Liver (tissue), 9 donors: ENCODE measurements around the gene SCN2B. TPM values are rescaled to one million over a fixed set of nuclear protein-coding genes. Genes with fewer than 3 reads are reported as not detected.

ENCODE experiments used
- DNase-seq: peaks from one replicate; pipeline ENCODE4 v3.0.0-alpha.2; 2017; ENCODE audit warnings: low spot score
- H3K27ac ChIP-seq, 2 donors: one replicate each; pipeline ENCODE4 v1.7.0; 2013; ENCODE audit warnings: inconsistent platforms in 2 of 2, low read length in 2 of 2, control low read depth in 1 of 2, low read depth in 1 of 2, mild to moderate bottlenecking in 1 of 2
- H3K27me3 ChIP-seq, 4 donors: one replicate each; pipeline versions ENCODE4 v1.6.1 to v1.7.0; 2013; ENCODE audit warnings: low read length in 3 of 4, inconsistent platforms in 1 of 4, mild to moderate bottlenecking in 1 of 4, moderate library complexity in 1 of 4; ENCODE audit not compliant: control insufficient read depth in 4 of 4, insufficient read depth in 4 of 4
- H3K36me3 ChIP-seq, 4 donors: one replicate each; pipeline versions ENCODE4 v1.6.1 to v1.7.0; 2013; ENCODE audit warnings: low read length in 3 of 4, mild to moderate bottlenecking in 3 of 4, low read depth in 1 of 4, moderate library complexity in 1 of 4; ENCODE audit not compliant: control insufficient read depth in 4 of 4, insufficient read depth in 3 of 4
- H3K4me1 ChIP-seq, 4 donors: one replicate each; pipeline versions ENCODE4 v1.6.1 to v1.7.0; 2013; ENCODE audit warnings: low read length in 3 of 4, mild to moderate bottlenecking in 3 of 4, moderate library complexity in 1 of 4; ENCODE audit not compliant: control insufficient read depth in 4 of 4, insufficient read depth in 4 of 4
- H3K4me3 ChIP-seq, 3 donors: one replicate each; pipeline versions ENCODE4 v1.6.1 to v1.7.0; 2013; ENCODE audit warnings: low read length in 3 of 3, control low read depth in 1 of 3, low read depth in 1 of 3, mild to moderate bottlenecking in 1 of 3
- H3K9ac ChIP-seq, 2 donors: one replicate each; pipeline ENCODE4 v1.7.0; 2013; ENCODE audit warnings: low read length in 2 of 2, mild to moderate bottlenecking in 2 of 2, moderate library complexity in 2 of 2, control low read depth in 1 of 2, low read depth in 1 of 2
- H3K9me3 ChIP-seq, 4 donors: one replicate each; pipeline versions ENCODE4 v1.6.1 to v1.7.0; 2013; ENCODE audit warnings: low read length in 3 of 4; ENCODE audit not compliant: control insufficient read depth in 4 of 4
- ATF3 ChIP-seq: IDR thresholded peaks from 2 replicates; pipeline ENCODE4 v1.6.1; 2016; ENCODE audit warnings: antibody characterized with exemption
- CTCF ChIP-seq: fragments of 150-350 bp; IDR thresholded peaks from 2 replicates; pipeline ENCODE4 v1.5.1; 2017; ENCODE audit warnings: improper control_type of control experiment, low read depth, low read length; ENCODE audit not compliant: missing input control
- EGR1 ChIP-seq, 2 donors: IDR thresholded peaks; 2 replicates each; pipeline ENCODE4 v1.6.1; 2016 to 2018; ENCODE audit warnings: antibody characterized with exemption in 2 of 2, low read depth in 2 of 2
- FOXA1 ChIP-seq: IDR thresholded peaks from 2 replicates; pipeline ENCODE4 v1.6.1; 2016; ENCODE audit warnings: antibody characterized with exemption
- FOXA2 ChIP-seq: IDR thresholded peaks from 2 replicates; pipeline ENCODE4 v1.6.1; 2016; ENCODE audit warnings: antibody characterized with exemption
- GABPA ChIP-seq, 2 donors: IDR thresholded peaks in 1 of 2; conservative IDR thresholded peaks in 1 of 2; 2 replicates each; pipeline ENCODE4 v1.6.1; 2016; ENCODE audit warnings: antibody characterized with exemption in 2 of 2, mild to moderate bottlenecking in 1 of 2, moderate library complexity in 1 of 2
- HNF4G ChIP-seq: IDR thresholded peaks from 2 replicates; pipeline ENCODE4 v1.6.1; 2016; ENCODE audit warnings: antibody characterized with exemption
- JUND ChIP-seq, 2 donors: IDR thresholded peaks; 2 replicates each; pipeline ENCODE4 v1.6.1; 2016; ENCODE audit warnings: antibody characterized with exemption in 2 of 2
- MAX ChIP-seq: IDR thresholded peaks from 2 replicates; pipeline ENCODE4 v1.6.1; 2016; ENCODE audit warnings: antibody characterized with exemption
- NR2F2 ChIP-seq: IDR thresholded peaks from 2 replicates; pipeline ENCODE4 v1.6.1; 2016; ENCODE audit warnings: antibody characterized with exemption
- RAD21 ChIP-seq, 2 donors: IDR thresholded peaks; 2 replicates each; pipeline ENCODE4 v1.6.1; 2016; ENCODE audit warnings: antibody characterized with exemption in 2 of 2, mild to moderate bottlenecking in 2 of 2
- REST ChIP-seq: IDR thresholded peaks from 2 replicates; pipeline ENCODE4 v1.6.1; 2016; ENCODE audit warnings: antibody characterized with exemption, mild to moderate bottlenecking
- RXRA ChIP-seq, 2 donors: IDR thresholded peaks; 2 replicates each; pipeline ENCODE4 v1.6.1; 2017 to 2018; ENCODE audit warnings: antibody characterized with exemption in 2 of 2, mild to moderate bottlenecking in 1 of 2
- SP1 ChIP-seq: IDR thresholded peaks from 2 replicates; pipeline ENCODE4 v1.6.1; 2018; ENCODE audit warnings: antibody characterized with exemption, mild to moderate bottlenecking
- TAF1 ChIP-seq: conservative IDR thresholded peaks from 2 replicates; pipeline ENCODE4 v1.6.1; 2016; ENCODE audit warnings: antibody characterized with exemption, mild to moderate bottlenecking
- ZBTB33 ChIP-seq: IDR thresholded peaks from 2 replicates; pipeline ENCODE4 v1.6.1; 2016; ENCODE audit warnings: antibody characterized with exemption
- WGBS: extraction: QIAGEN DNeasy Blood & Tissue Kit; methylation state at CpG from one replicate; pipeline ENCODE4 v1.1.7; 2013; 5-methylcytosine and 5-hydroxymethylcytosine counted together
- polyA plus RNA-seq, 2 donors: library from polyadenylated mRNA; stranded (reverse) in 1 of 2; unstranded in 1 of 2; fragments of 200-250 nt in 1 of 2; fragments of >200 nt in 1 of 2; fragmentation: Nextera tagmentation in 1 of 2; extraction: Ambion mirVana in 1 of 2; gene quantifications; one replicate each; pipeline versions ENCODE4 v1.2.1 to v1.2.3, GENCODE V29; 2013 to 2015
- total RNA-seq, 2 donors: library from RNA; depleted of rRNA; stranded (reverse); fragments of >200 nt; gene quantifications; one replicate each; pipeline ENCODE4 v1.2.3, GENCODE V29; 2014
- donor health status: healthy.
- donor health status: healthy.
- donor health status: healthy.
- donor health status: healthy.
- donor health status: healthy.

Gene SCN2B
- total and polyA plus RNA-seq, 4 donors = 0.01 to 0.05 TPM; not detected in 2

GRCh38 chr11:118211006-118211405, 34.6 kb upstream of the SCN2B start:
- Histone ChIP-seq H3K9ac (no peak overlapping the region), H3K9me3 (no peaks in the 10 kb centered on the region), H3K4me1 (peaks cover 9 to 28% (median 19%) of the 10 kb centered on the region in 4 donors), H3K27me3 (no peaks in the 10 kb centered on the region), H3K27ac (no peak overlapping the region), H3K36me3 (no peaks in the 10 kb centered on the region), H3K4me3 (no peak overlapping the region)
- no peak for DNase-seq
- TF ChIP-seq TAF1 (no peak), RAD21 (IDR thresholded peaks at IDR 0.05) (no peak), REST (no peak), NR2F2 (no peak), FOXA2 (no peak), SP1 (no peak), RXRA (IDR thresholded peaks at IDR 0.05) (no peak), MAX (no peak), ZBTB33 (no peak), FOXA1 (no peak), JUND (IDR thresholded peaks at IDR 0.05) (no peak), ATF3 (no peak), EGR1 (IDR thresholded peaks at IDR 0.05; ENCODE audit: low read depth in 2 of 2) (no peak)
- WGBS = 80% methylated on average over 6 of the region's 6 CpGs

- Histone ChIP-seq H3K4me1 (peaks cover 9 to 32% (median 19%) of the 10 kb centered on the region in 4 donors), H3K27ac (no peak overlapping the region), H3K9me3 (no peaks in the 10 kb centered on the region), H3K4me3 (no peak overlapping the region), H3K9ac (no peak overlapping the region), H3K36me3 (no peaks in the 10 kb centered on the region), H3K27me3 (no peaks in the 10 kb centered on the region)
- 97% methylated on average over 7 of the region's 7 CpGs for WGBS
- no peak for TF ChIP-seq HNF4G
- no peak for TF ChIP-seq SP1
- no peak for TF ChIP-seq JUND (IDR thresholded peaks at IDR 0.05)
- no peak for TF ChIP-seq TAF1
- no peak for TF ChIP-seq GABPA (IDR thresholded peaks at IDR 0.05 in 1 of 2, conservative IDR thresholded peaks at IDR 0.05 in 1 of 2)
- TF ChIP-seq REST = no peak
- no peak for TF ChIP-seq FOXA1
- TF ChIP-seq EGR1 (IDR thresholded peaks at IDR 0.05; ENCODE audit: low read depth in 2 of 2) = no peak
- no peak for TF ChIP-seq CTCF
- no peak for TF ChIP-seq NR2F2
- TF ChIP-seq FOXA2 = no peak
- no peak for TF ChIP-seq RXRA (IDR thresholded peaks at IDR 0.05)
- no peak for DNase-seq
Observed at GRCh38 chr11:118210323-118210722, 33.9 kb upstream of the SCN2B start.
